Thoracic aorta (tissue), 2 donors: ENCODE results near the gene NPHP4. TPM values are rescaled to one million over a fixed set of nuclear protein-coding genes. Genes with fewer than 3 reads are reported as not detected.

ENCODE experiments used
- ATAC-seq: fragments of 150-250 bp; one replicate; pipeline ENCODE4 v1.8.0; 2017; ENCODE audit warnings: low read depth; ENCODE audit not compliant: insufficient number of reproducible peaks, low FRiP score
- DNase-seq: peaks from one replicate; pipeline ENCODE4 v3.0.0-alpha.2; 2020; ENCODE audit warnings: low spot score
- H3K27ac ChIP-seq, 2 donors: fragments of 200-600 bp; sonication (generic); 1 replicate in 1 of 2; 2 replicates in 1 of 2; pipeline ENCODE4 v1.5.1; 2016; ENCODE audit warnings: mild to moderate bottlenecking in 2 of 2, moderate library complexity in 2 of 2
- H3K27me3 ChIP-seq: fragments of 200-600 bp; sonication (generic); replicated peaks from 2 replicates; pipeline ENCODE4 v1.6.0; 2016; ENCODE audit warnings: mild to moderate bottlenecking; ENCODE audit not compliant: insufficient read depth
- H3K36me3 ChIP-seq: fragments of 200-600 bp; sonication (generic); one replicate; pipeline ENCODE4 v1.5.1; 2016
- H3K4me1 ChIP-seq, 2 donors: fragments of 200-600 bp; sonication (generic); 1 replicate in 1 of 2; 2 replicates in 1 of 2; pipeline versions ENCODE4 v1.5.1 to v1.6.0; 2016; ENCODE audit warnings: low read depth in 2 of 2, mild to moderate bottlenecking in 1 of 2; ENCODE audit not compliant: control insufficient read depth in 1 of 2
- H3K4me3 ChIP-seq: fragments of 200-600 bp; sonication (generic); 2 replicates; pipeline ENCODE4 v1.5.1; 2016; ENCODE audit warnings: mild to moderate bottlenecking
- H3K9me3 ChIP-seq: fragments of 200-600 bp; sonication (generic); 2 replicates; pipeline ENCODE4 v1.5.1; 2016
- CTCF ChIP-seq: fragments of 200-600 bp; sonication (generic); IDR thresholded peaks from one replicate; pipeline ENCODE4 v1.5.1; 2019; ENCODE audit warnings: antibody characterized with exemption
- total RNA-seq, 2 donors: library from RNA; depleted of rRNA; stranded (reverse); fragments of >200 nt; gene quantifications; one replicate each; pipeline versions ENCODE4 v1.1.0 to v1.2.3, GENCODE V29; 2016

Gene NPHP4
- total RNA-seq, 2 donors from 2014 or later: 11.4 to 15.1 TPM

- TF ChIP-seq CTCF: no peak
- Histone ChIP-seq H3K27ac (no peak overlapping the region), H3K9me3 (no peaks in the 10 kb centered on the region), H3K4me3 (no peak overlapping the region), H3K36me3 (peaks cover 11% of the 10 kb centered on the region), H3K27me3 (no peaks in the 10 kb centered on the region), H3K4me1 (no peaks in the 10 kb centered on the region)
- DNase-seq (no peak), ATAC-seq (no peak)
These were observed 129.0 kb downstream of the NPHP4 start for GRCh38 chr1:5863238-5863637.

- Histone ChIP-seq H3K36me3 (peaks cover 11% of the 10 kb centered on the region), H3K4me3 (no peak overlapping the region), H3K9me3 (no peaks in the 10 kb centered on the region), H3K4me1 (no peaks in the 10 kb centered on the region), H3K27ac (no peak overlapping the region), H3K27me3 (no peaks in the 10 kb centered on the region)
- DNase-seq: no peak
- ATAC-seq: no peak
- no peak for TF ChIP-seq CTCF
These were observed 130.1 kb downstream of the NPHP4 start for GRCh38 chr1:5861871-5862825.

- DNase-seq: no peak
- Histone ChIP-seq H3K27ac (no peak overlapping the region), H3K36me3 (peaks cover 11% of the 10 kb centered on the region), H3K4me3 (no peak overlapping the region), H3K27me3 (no peaks in the 10 kb centered on the region), H3K4me1 (no peaks in the 10 kb centered on the region), H3K9me3 (no peaks in the 10 kb centered on the region)
- no peak for ATAC-seq
- TF ChIP-seq CTCF: no peak
These were observed 131.9 kb downstream of the NPHP4 start for GRCh38 chr1:5860277-5860676.

- no peaks in the 10 kb centered on the region for H3K4me1 ChIP-seq
- H3K27me3 ChIP-seq: no peaks in the 10 kb centered on the region
- peaks cover 11% of the 10 kb centered on the region for H3K36me3 ChIP-seq
- ATAC-seq (no peak), DNase-seq (no peak)
- no peaks in the 10 kb centered on the region for H3K9me3 ChIP-seq
- no peak for TF ChIP-seq CTCF
- no peak overlapping the region for H3K27ac ChIP-seq
- no peak overlapping the region for H3K4me3 ChIP-seq
These were observed 132.5 kb downstream of the NPHP4 start for GRCh38 chr1:5859766-5860165.

GRCh38 chr1:5858844-5859407 is 133.3 kb downstream of the NPHP4 start:
- Histone ChIP-seq H3K36me3 (peaks cover 7% of the 10 kb centered on the region), H3K4me3 (no peak overlapping the region), H3K4me1 (no peaks in the 10 kb centered on the region), H3K27me3 (no peaks in the 10 kb centered on the region), H3K9me3 (no peaks in the 10 kb centered on the region), H3K27ac (no peak overlapping the region)
- DNase-seq (no peak), ATAC-seq (no peak)
- no peak for TF ChIP-seq CTCF
